IMR-90 (cell line): ENCODE results near the gene ESRRG. TPM values are rescaled to one million over a fixed set of nuclear protein-coding genes. Genes with fewer than 3 reads are reported as not detected.

ENCODE experiments used
- ATAC-seq: fragments of 200-7000 bp; cut with Tn5 transposase; 2 replicates; pipeline ENCODE4 v1.9.1; 2020; ENCODE audit warnings: low read depth, mild to moderate bottlenecking, moderate library complexity
- BruUV-seq: library from RNA; stranded (reverse); fragments of 400-500 nt; replicated peaks from 2 replicates; lab custom pipeline; 2021; lab: Mats Ljungman, UMichigan
- CTCF ChIA-PET: fragments of 300-600 bp; formaldehyde crosslinking; extraction: SDS; loops from one replicate; lab custom pipeline; 2021; ENCODE audit warnings: antibody characterized with exemption; lab: Yijun Ruan, JAX
- POLR2A ChIA-PET: fragments of 300-600 bp; sonication (Branson Sonifier 250); formaldehyde crosslinking; loops from one replicate; lab custom pipeline; 2022; ENCODE audit warnings: antibody characterized with exemption; ENCODE audit not compliant: unreplicated experiment; lab: Charles Lee
- DNase-seq: peaks from one replicate; pipeline ENCODE4 v3.0.0; 2013
- H2AFZ ChIP-seq: replicated peaks from 2 replicates; pipeline ENCODE3; 2013; ENCODE audit warnings: low read length, mild to moderate bottlenecking; ENCODE audit not compliant: poor library complexity
- H2AK5ac ChIP-seq: 2 replicates; pipeline ENCODE4 v1.6.1; 2013; ENCODE audit warnings: low read depth, low read length, inconsistent platforms
- H2AK9ac ChIP-seq: replicated peaks from 2 replicates; pipeline ENCODE3; 2013; ENCODE audit warnings: mild to moderate bottlenecking, low read depth, low read length, moderate library complexity; ENCODE audit not compliant: poor library complexity
- H2BK120ac ChIP-seq: 2 replicates; pipeline ENCODE4 v1.6.1; 2013; ENCODE audit warnings: low read depth, low read length, inconsistent platforms
- H2BK15ac ChIP-seq: 3 replicates; pipeline ENCODE4 v1.6.1; 2013; ENCODE audit warnings: low read depth, low read length, inconsistent platforms
- H2BK20ac ChIP-seq: 2 replicates; pipeline ENCODE4 v1.6.1; 2013; ENCODE audit warnings: low read depth, mild to moderate bottlenecking, inconsistent platforms, low read length, moderate library complexity
- H2BK5ac ChIP-seq: 2 replicates; pipeline ENCODE4 v1.6.1; 2013; ENCODE audit warnings: mild to moderate bottlenecking, low read depth, low read length, inconsistent platforms; ENCODE audit not compliant: poor library complexity, severe bottlenecking
- H3K14ac ChIP-seq: replicated peaks from 2 replicates; pipeline ENCODE4 v1.6.1; 2013; ENCODE audit warnings: low read depth, low read length, inconsistent platforms
- H3K18ac ChIP-seq: 2 replicates; pipeline ENCODE4 v1.6.1; 2013; ENCODE audit warnings: low read depth, low read length, control low read depth
- H3K23ac ChIP-seq: 2 replicates; pipeline ENCODE4 v1.6.1; 2013; ENCODE audit warnings: low read depth, low read length, inconsistent platforms
- H3K27ac ChIP-seq: 2 replicates; pipeline ENCODE4 v1.5.1; 2013; ENCODE audit warnings: mild to moderate bottlenecking, control low read depth, low read length; ENCODE audit not compliant: insufficient read depth
- H3K27me3 ChIP-seq: 2 replicates; pipeline ENCODE4 v1.6.1; 2013; ENCODE audit warnings: low read length; ENCODE audit not compliant: control insufficient read depth, insufficient read depth
- H3K36me3 ChIP-seq: 2 replicates; pipeline ENCODE4 v1.6.1; 2013; ENCODE audit warnings: low read length, mixed read lengths; ENCODE audit not compliant: control insufficient read depth, insufficient read depth
- H3K4ac ChIP-seq: 2 replicates; pipeline ENCODE4 v1.6.1; 2013; ENCODE audit warnings: low read depth, low read length, inconsistent platforms
- H3K4me1 ChIP-seq: 2 replicates; pipeline ENCODE4 v1.6.1; 2013; ENCODE audit warnings: low read length, mixed read lengths; ENCODE audit not compliant: control insufficient read depth, insufficient read depth
- H3K4me2 ChIP-seq: 2 replicates; pipeline ENCODE4 v1.6.1; 2013; ENCODE audit warnings: low read depth, mild to moderate bottlenecking, control low read depth, low read length, moderate library complexity
- H3K4me3 ChIP-seq: 2 replicates; pipeline ENCODE4 v1.5.1; 2013; ENCODE audit warnings: low read depth, mild to moderate bottlenecking, control low read depth, low read length, moderate library complexity; ENCODE audit not compliant: insufficient read depth
- H3K56ac ChIP-seq: 2 replicates; pipeline ENCODE4 v1.6.1; 2013; ENCODE audit warnings: low read length, inconsistent platforms; ENCODE audit not compliant: insufficient read depth; ENCODE audit errors: extremely low read depth
- H3K79me1 ChIP-seq, 2 experiments: 2 replicates each; pipeline ENCODE4 v1.6.1; 2013; ENCODE audit warnings: low read length in 2 of 2, inconsistent platforms in 1 of 2, low read depth in 1 of 2
- H3K9ac ChIP-seq: 2 replicates; pipeline ENCODE4 v1.6.1; 2013; ENCODE audit warnings: low read depth, low read length, control low read depth
- H3K9me1 ChIP-seq: 2 replicates; pipeline ENCODE4 v1.6.1; 2013; ENCODE audit warnings: low read length, inconsistent platforms; ENCODE audit not compliant: insufficient read depth
- H3K9me3 ChIP-seq: 2 replicates; pipeline ENCODE4 v1.6.1; 2013; ENCODE audit warnings: low read length; ENCODE audit not compliant: control insufficient read depth, insufficient read depth
- H4K20me1 ChIP-seq: 2 replicates; pipeline ENCODE4 v1.6.1; 2013; ENCODE audit warnings: low read length, inconsistent platforms; ENCODE audit not compliant: insufficient read depth
- H4K5ac ChIP-seq: 2 replicates; pipeline ENCODE4 v1.6.1; 2013; ENCODE audit warnings: mild to moderate bottlenecking, low read depth, low read length, control low read depth
- H4K8ac ChIP-seq, 2 experiments: 2 replicates each; pipeline ENCODE4 v1.6.1; 2013; ENCODE audit warnings: low read depth in 2 of 2, low read length in 2 of 2, control low read depth in 1 of 2, inconsistent platforms in 1 of 2
- H4K91ac ChIP-seq: 2 replicates; pipeline ENCODE4 v1.6.1; 2013; ENCODE audit warnings: low read depth, low read length, inconsistent platforms; ENCODE audit not compliant: insufficient read depth
- FOS ChIP-seq: fragments of 150-350 bp; IDR thresholded peaks from 2 replicates; pipeline ENCODE4 v1.6.1; 2016; ENCODE audit warnings: low read depth, low read length
- RAD21 ChIP-seq: IDR thresholded peaks from 2 replicates; pipeline ENCODE4 v1.6.1; 2012; ENCODE audit warnings: low read length, improper control_type of control experiment
- RCOR1 ChIP-seq: IDR thresholded peaks from 2 replicates; pipeline ENCODE4 v1.6.1; 2012; ENCODE audit warnings: mild to moderate bottlenecking, low read length, improper control_type of control experiment; ENCODE audit not compliant: insufficient replicate concordance
- USF2 ChIP-seq: fragments of 150-350 bp; IDR thresholded peaks from 2 replicates; pipeline ENCODE4 v1.6.1; 2017; ENCODE audit warnings: mild to moderate bottlenecking, antibody characterized with exemption, low read length, low read depth
- WGBS, 2 experiments: methylation state at CpG; one replicate each; pipeline versions ENCODE4 v1.1.5 to v1.1.7; 2013; ENCODE audit warnings: missing lambda C conversion rate in 2 of 2; ENCODE audit not compliant: insufficient read length in 1 of 2; ENCODE audit errors: extremely low coverage in 2 of 2; 5-methylcytosine and 5-hydroxymethylcytosine counted together
- dilution Hi-C: fragments of 300-500 bp; cut with HindIII; formaldehyde crosslinking; loops from one replicate; pipeline ENCODE4 v1.14.3; 2018; ENCODE audit warnings: low sequenced_read_pairs; ENCODE audit not compliant: unreplicated experiment
- in situ Hi-C: fragments of 300-500 bp; cut with MboI; formaldehyde crosslinking; loops from 3 replicates; pipeline ENCODE4 v1.14.3; 2019; ENCODE audit warnings: low sequenced_read_pairs, inconsistent platforms, mixed read lengths
- intact Hi-C: fragments of 100-400 bp; cut with micrococcal nuclease; formaldehyde crosslinking; loops from 2 replicates; pipeline ENCODE4 v1.10.0; 2022
- polyA plus RNA-seq, 3 experiments: library from polyadenylated mRNA; depleted of rRNA; stranded (reverse); fragments of >200 nt; gene quantifications; 2 replicates each; pipeline ENCODE4 v1.2.3, GENCODE V29; 2012; ENCODE audit warnings: low replicate concordance in 1 of 3
- total RNA-seq: library from RNA; depleted of rRNA; stranded (reverse); fragments of >200 nt; gene quantifications from 2 replicates; pipeline ENCODE4 v1.2.3, GENCODE V29; 2012

ESRRG gene
- total and polyA plus RNA-seq, 2 of the 4 experiments (the other 2 are of a cell fraction) = 0.17 to 0.54 TPM

- no peak for DNase-seq
- H3K36me3 ChIP-seq = no peaks in the 10 kb centered on the region
- no peak overlapping the region for H3K18ac ChIP-seq
- ChIA-PET CTCF (no interaction called here), POLR2A (no interaction called here)
- H2AFZ ChIP-seq = no peak overlapping the region
- no peaks in the 10 kb centered on the region for H3K9me3 ChIP-seq
- no peak overlapping the region for H3K4me2 ChIP-seq
- no peaks in the 10 kb centered on the region for H3K79me1 ChIP-seq
- H4K5ac ChIP-seq = no peak overlapping the region
- H3K23ac ChIP-seq = no peak overlapping the region
- H3K27ac ChIP-seq = no peak overlapping the region
- H3K27me3 ChIP-seq = no peaks in the 10 kb centered on the region
- no peak overlapping the region for H2AK9ac ChIP-seq
- H4K91ac ChIP-seq = no peak overlapping the region
- in situ Hi-C loops = no loop called here
- H4K20me1 ChIP-seq = no peaks in the 10 kb centered on the region
- no TSS peak for BruUV-seq
- no peak overlapping the region for H3K4me3 ChIP-seq
- no peak overlapping the region for H3K4ac ChIP-seq
- H3K9ac ChIP-seq = no peak overlapping the region
- no peak overlapping the region for H2BK5ac ChIP-seq
- H3K14ac ChIP-seq = no peak overlapping the region
- H3K56ac ChIP-seq = no peak overlapping the region
- no peak overlapping the region for H2BK120ac ChIP-seq
- H3K9me1 ChIP-seq = no peaks in the 10 kb centered on the region
- intact Hi-C loops = no loop called here
- H2BK20ac ChIP-seq = no peak overlapping the region
- dilution Hi-C loops = no loop called here
- H3K4me1 ChIP-seq = no peaks in the 10 kb centered on the region; the same call in 1 of the 2 replicates
- H4K8ac ChIP-seq = no peak overlapping the region
- H2AK5ac ChIP-seq = no peak overlapping the region
- 92% methylated on average over 6 of the region's 8 CpGs; no CpG with 5 or more reads in 1 of the 2 experiments for WGBS, 2 experiments
- H2BK15ac ChIP-seq = no peak overlapping the region
- TF ChIP-seq USF2 = no peak
- TF ChIP-seq RCOR1 = no peak
- no peak for TF ChIP-seq FOS
- no peak for TF ChIP-seq RAD21
- ATAC-seq = no peak
Observed at GRCh38 chr1:216688127-216688657, 35.0 kb downstream of the ESRRG start.
